ENCODE results near the gene ZNF841. TPM values are rescaled to one million over a fixed set of nuclear protein-coding genes. Genes with fewer than 3 reads are reported as not detected.

The ZNF841 gene
- total and polyA plus RNA-seq, 9 of the 15 experiments (the other 6 are each of a cell fraction or from before 2014, with no cell fraction given), result 3.1 to 17.1 (median 11.0) TPM

- TF ChIP-seq ZKSCAN8 (CRISPR knock-in tag; IDR thresholded peaks at IDR 0.05), result no peak
- TF ChIP-seq PRMT5 (CRISPR knock-in tag; IDR thresholded peaks at IDR 0.05), result no peak
Measured at GRCh38 chr19:52101866-52102562, 6.4 kb upstream of the ZNF841 start (continued).

DNA sequence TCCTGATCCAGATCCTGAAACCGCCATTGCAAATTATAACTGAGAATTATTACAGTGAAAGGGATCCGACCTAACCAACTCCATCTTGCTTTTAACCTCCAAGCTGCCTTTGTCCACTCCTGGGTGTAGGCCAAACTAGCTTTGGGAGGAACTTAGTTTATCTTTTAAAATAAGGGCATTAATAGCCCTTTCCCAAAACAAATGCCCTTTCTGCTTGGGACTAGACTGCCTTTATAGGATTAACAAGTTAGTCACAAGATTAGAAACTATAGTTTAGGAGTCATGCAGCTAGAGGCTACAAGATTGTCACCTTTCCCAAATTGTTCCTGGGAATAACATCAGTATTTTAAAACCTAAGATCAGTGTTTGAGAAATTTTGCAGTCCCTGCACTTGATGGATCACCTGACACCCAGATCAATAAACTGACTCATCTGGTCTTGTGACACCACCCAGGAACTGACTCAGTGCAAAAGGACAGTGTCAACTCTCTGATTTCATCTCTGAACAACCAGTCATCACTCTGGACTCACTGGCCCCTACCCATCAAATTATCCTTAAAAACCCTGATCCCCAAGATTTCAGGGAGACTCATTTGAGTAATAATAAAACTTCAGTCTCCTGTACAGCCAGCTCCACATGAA, 4.1 kb upstream of the ZNF841 start:
- in situ Hi-C loops (cut with MboI), result no loop called here
- Histone ChIP-seq H3K27ac (ENCODE audit: extremely low read depth, low read depth, low read length) (no peak overlapping the region), H4K20me1 (replicated peaks; ENCODE audit: control insufficient read depth, insufficient read depth, low read length) (no peaks in the 10 kb centered on the region), H3K4me1 (replicated peaks in 1 of 2; ENCODE audit: control insufficient read depth in 2 of 2, insufficient read depth in 2 of 2, low read length in 2 of 2) (peaks cover 0 to 4% of the 10 kb centered on the region in 2 experiments; a peak in 2 of 5 replicates), H3K4me3 (no peak overlapping the region), H3K9me3 (replicated peaks; ENCODE audit: control insufficient read depth, insufficient read depth, low read depth, low read length) (peaks cover 9% of the 10 kb centered on the region), H3K36me3 (ENCODE audit: control insufficient read depth, insufficient read depth, low read length) (no peaks in the 10 kb centered on the region), H3K9ac (ENCODE audit: insufficient read depth in 1 of 2, low read depth in 2 of 2, low read length in 2 of 2) (no peak overlapping the region), H3K79me2 (ENCODE audit: control insufficient read depth, insufficient read depth, low read length) (peaks cover 10% of the 10 kb centered on the region), H3K27me3 (ENCODE audit: control insufficient read depth in 2 of 2, insufficient read depth in 2 of 2, low read length in 2 of 2) (no peaks in the 10 kb centered on the region), H2AFZ (ENCODE audit: low read depth, low read length) (no peak overlapping the region), H3K4me2 (ENCODE audit: insufficient read depth, low read length) (no peak overlapping the region), H3K9me1 (ENCODE audit: control insufficient read depth, insufficient read depth, low read length) (no peaks in the 10 kb centered on the region)
- DNase-seq (ENCODE audit: extremely low read depth in 1 of 4, low spot score in 3 of 4) (no peak), FAIRE-seq (no peak), ATAC-seq (no peak)
- intact Hi-C loops (cut with micrococcal nuclease), result no loop called here
- 0% methylated on average over 2 of the region's 2 CpGs for WGBS (ENCODE audit: insufficient coverage, low coverage, missing lambda C conversion rate)
- ChIA-PET POLR2A (interaction anchor here (0.7 to 1.0 kb wide), 2 partner anchors 13 to 26 kb away, joined by 3 to 4 read pairs; no protein-coding TSS in a partner anchor), CTCF (ENCODE audit: low intra/inter-chr PET ratio) (no interaction called here)
- BruUV-seq (replicated peaks), result no TSS peak
- TF ChIP-seq NCOA1 (IDR thresholded peaks at IDR 0.05; ENCODE audit: low read depth) (no peak), PCBP1 (IDR thresholded peaks at IDR 0.05; ENCODE audit: low read depth, low read length, poor library complexity, severe bottlenecking) (no peak), ELF4 (CRISPR knock-in tag; IDR thresholded peaks at IDR 0.05) (no peak), RFX7 (CRISPR knock-in tag; IDR thresholded peaks at IDR 0.05) (no peak), SRSF1 (IDR thresholded peaks at IDR 0.05; ENCODE audit: low read depth, low read length) (no peak), ZNF561 (CRISPR knock-in tag; conservative IDR thresholded peaks at IDR 0.05) (no peak), JUND (IDR thresholded peaks at IDR 0.05; ENCODE audit: borderline replicate concordance, low read depth, low read length) (peak; percentile 59; the same call in 1 of the 2 replicates), JUND (tag; IDR thresholded peaks at IDR 0.05; ENCODE audit: borderline replicate concordance, low read depth, low read length) (0 out of 3 replicates have a peak, but pooled peaks have one; percentile 48), BRF2 (IDR thresholded peaks at IDR 0.05; ENCODE audit: borderline replicate concordance, insufficient read depth, insufficient read length) (no peak), FOXA1 (IDR thresholded peaks at IDR 0.05; ENCODE audit: borderline replicate concordance) (no peak), JUN (IDR thresholded peaks at IDR 0.05; ENCODE audit: borderline replicate concordance, low read depth, low read length) (peak; percentile 71; the same call in 1 of the 2 replicates), JUN (CRISPR knock-in tag; IDR thresholded peaks at IDR 0.05; ENCODE audit: borderline replicate concordance) (no peak), ZNF707 (CRISPR knock-in tag; conservative IDR thresholded peaks at IDR 0.05) (no peak), HIVEP1 (CRISPR knock-in tag; IDR thresholded peaks at IDR 0.05) (no peak), HSF4 (CRISPR knock-in tag; IDR thresholded peaks at IDR 0.05; ENCODE audit: borderline replicate concordance) (no peak)
- TF ChIP-seq, protein P1, sequence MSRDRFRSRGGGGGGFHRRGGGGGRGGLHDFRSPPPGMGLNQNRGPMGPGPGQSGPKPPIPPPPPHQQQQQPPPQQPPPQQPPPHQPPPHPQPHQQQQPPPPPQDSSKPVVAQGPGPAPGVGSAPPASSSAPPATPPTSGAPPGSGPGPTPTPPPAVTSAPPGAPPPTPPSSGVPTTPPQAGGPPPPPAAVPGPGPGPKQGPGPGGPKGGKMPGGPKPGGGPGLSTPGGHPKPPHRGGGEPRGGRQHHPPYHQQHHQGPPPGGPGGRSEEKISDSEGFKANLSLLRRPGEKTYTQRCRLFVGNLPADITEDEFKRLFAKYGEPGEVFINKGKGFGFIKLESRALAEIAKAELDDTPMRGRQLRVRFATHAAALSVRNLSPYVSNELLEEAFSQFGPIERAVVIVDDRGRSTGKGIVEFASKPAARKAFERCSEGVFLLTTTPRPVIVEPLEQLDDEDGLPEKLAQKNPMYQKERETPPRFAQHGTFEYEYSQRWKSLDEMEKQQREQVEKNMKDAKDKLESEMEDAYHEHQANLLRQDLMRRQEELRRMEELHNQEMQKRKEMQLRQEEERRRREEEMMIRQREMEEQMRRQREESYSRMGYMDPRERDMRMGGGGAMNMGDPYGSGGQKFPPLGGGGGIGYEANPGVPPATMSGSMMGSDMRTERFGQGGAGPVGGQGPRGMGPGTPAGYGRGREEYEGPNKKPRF (IDR thresholded peaks at IDR 0.05; ENCODE audit: low read depth, low read length), result no peak
